Measurements from ENCODE around the gene A1BG. TPM values are rescaled to one million over a fixed set of nuclear protein-coding genes. Genes with fewer than 3 reads are reported as not detected.

A1BG gene
- total and polyA plus RNA-seq, 2 of the 8 experiments (the other 6 are each of a cell fraction or from before 2014, with no cell fraction given) = 20.8 to 69.6 TPM

DNA sequence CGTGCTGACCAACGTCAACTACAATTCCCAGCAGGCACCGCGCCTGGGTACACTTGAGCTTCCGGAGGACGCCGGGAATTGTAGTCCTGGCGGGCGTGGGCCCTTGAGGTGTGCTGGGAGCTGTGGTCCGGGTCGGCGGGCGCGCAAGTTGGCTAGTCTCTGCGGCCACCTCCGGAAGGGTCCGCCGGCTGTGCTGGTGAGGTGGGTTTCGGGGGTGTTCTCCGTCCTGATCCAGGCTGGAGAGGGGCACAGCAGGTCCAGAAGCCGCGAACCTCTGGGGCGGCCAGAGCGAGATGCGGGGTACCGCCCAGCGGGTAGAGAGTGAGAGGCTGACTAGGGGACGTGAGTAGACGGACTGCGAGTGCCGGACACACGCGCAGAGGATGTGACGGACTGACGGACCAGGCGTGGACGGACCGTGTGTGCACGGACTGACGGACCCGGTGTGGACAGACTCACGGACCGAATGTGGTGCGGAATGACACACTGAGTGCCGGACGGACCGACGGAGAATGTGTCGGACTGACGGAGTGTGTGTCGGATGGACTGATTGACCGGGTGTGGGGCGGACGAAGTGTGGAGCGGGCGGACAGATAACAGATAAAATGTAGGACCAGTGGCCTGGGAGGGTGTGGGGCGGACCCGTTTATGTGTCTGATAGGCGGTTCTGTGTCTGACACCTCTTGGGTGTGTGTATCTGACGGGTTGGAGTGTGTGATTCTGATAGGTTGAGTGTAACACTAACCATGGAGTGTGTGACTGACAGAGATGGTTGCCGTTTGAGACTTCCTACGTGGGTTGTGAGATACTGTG lies 26.2 kb downstream of the A1BG start, which contains the start of gene ZSCAN22 (continued):
- TF ChIP-seq TCF12 (IDR thresholded peaks at IDR 0.05; ENCODE audit: low read depth, low read length) (no peak), TAF7 (optimal IDR thresholded peaks at IDR 0.05; ENCODE audit: borderline replicate concordance, low read depth, low read length) (peak; percentile 78), BACH1 (IDR thresholded peaks at IDR 0.05; ENCODE audit: low read length) (peak; percentile 46; the same call in 1 of the 2 replicates), JUN (IDR thresholded peaks at IDR 0.05; ENCODE audit: low read depth, low read length) (no peak), CBX8 (IDR thresholded peaks at IDR 0.05; ENCODE audit: borderline replicate concordance, low read depth, low read length) (no peak), POLR2A (IDR thresholded peaks at IDR 0.05; ENCODE audit: control extremely low read depth in 1 of 2, low read depth in 2 of 2, low read length in 2 of 2) (no peak; a peak in 1 of 3 replicates), TAF1 (IDR thresholded peaks at IDR 0.05; ENCODE audit: low read depth, low read length) (no peak; the same call in 1 of the 2 replicates), NANOG (IDR thresholded peaks at IDR 0.05; ENCODE audit: insufficient read depth, low read depth, low read length, poor library complexity, severe bottlenecking) (peak; percentile 17), RNF2 (IDR thresholded peaks at IDR 0.05; ENCODE audit: borderline replicate concordance, low read depth, low read length, missing control alignments, poor library complexity, severe bottlenecking) (no peak), SAP30 (IDR thresholded peaks at IDR 0.05; ENCODE audit: insufficient read depth, insufficient replicate concordance, low read length) (peak; percentile 96), FOSL1 (IDR thresholded peaks at IDR 0.05; ENCODE audit: insufficient read depth, low read depth, low read length) (no peak), BCL11A (IDR thresholded peaks at IDR 0.05; ENCODE audit: low read depth in 2 of 2, low read length in 2 of 2) (no peak), CHD2 (IDR thresholded peaks at IDR 0.05; ENCODE audit: low read length) (no peak; the same call in none of the 2 replicates), EZH2 (IDR thresholded peaks at IDR 0.05; ENCODE audit: low read depth, low read length, severe bottlenecking) (no peak), SP1 (IDR thresholded peaks at IDR 0.05; ENCODE audit: low read depth, low read length) (no peak)
- TF ChIP-seq, protein P1, sequence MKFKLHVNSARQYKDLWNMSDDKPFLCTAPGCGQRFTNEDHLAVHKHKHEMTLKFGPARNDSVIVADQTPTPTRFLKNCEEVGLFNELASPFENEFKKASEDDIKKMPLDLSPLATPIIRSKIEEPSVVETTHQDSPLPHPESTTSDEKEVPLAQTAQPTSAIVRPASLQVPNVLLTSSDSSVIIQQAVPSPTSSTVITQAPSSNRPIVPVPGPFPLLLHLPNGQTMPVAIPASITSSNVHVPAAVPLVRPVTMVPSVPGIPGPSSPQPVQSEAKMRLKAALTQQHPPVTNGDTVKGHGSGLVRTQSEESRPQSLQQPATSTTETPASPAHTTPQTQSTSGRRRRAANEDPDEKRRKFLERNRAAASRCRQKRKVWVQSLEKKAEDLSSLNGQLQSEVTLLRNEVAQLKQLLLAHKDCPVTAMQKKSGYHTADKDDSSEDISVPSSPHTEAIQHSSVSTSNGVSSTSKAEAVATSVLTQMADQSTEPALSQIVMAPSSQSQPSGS (IDR thresholded peaks at IDR 0.05; ENCODE audit: low read length) = peak; percentile 60; the same call in 1 of the 2 replicates
- TF ChIP-seq, protein P2, sequence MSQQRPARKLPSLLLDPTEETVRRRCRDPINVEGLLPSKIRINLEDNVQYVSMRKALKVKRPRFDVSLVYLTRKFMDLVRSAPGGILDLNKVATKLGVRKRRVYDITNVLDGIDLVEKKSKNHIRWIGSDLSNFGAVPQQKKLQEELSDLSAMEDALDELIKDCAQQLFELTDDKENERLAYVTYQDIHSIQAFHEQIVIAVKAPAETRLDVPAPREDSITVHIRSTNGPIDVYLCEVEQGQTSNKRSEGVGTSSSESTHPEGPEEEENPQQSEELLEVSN (IDR thresholded peaks at IDR 0.05) = no peak
- TF ChIP-seq, protein P3, sequence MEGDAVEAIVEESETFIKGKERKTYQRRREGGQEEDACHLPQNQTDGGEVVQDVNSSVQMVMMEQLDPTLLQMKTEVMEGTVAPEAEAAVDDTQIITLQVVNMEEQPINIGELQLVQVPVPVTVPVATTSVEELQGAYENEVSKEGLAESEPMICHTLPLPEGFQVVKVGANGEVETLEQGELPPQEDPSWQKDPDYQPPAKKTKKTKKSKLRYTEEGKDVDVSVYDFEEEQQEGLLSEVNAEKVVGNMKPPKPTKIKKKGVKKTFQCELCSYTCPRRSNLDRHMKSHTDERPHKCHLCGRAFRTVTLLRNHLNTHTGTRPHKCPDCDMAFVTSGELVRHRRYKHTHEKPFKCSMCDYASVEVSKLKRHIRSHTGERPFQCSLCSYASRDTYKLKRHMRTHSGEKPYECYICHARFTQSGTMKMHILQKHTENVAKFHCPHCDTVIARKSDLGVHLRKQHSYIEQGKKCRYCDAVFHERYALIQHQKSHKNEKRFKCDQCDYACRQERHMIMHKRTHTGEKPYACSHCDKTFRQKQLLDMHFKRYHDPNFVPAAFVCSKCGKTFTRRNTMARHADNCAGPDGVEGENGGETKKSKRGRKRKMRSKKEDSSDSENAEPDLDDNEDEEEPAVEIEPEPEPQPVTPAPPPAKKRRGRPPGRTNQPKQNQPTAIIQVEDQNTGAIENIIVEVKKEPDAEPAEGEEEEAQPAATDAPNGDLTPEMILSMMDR (IDR thresholded peaks at IDR 0.05; ENCODE audit: control extremely low read depth in 1 of 3, insufficient read depth in 1 of 3, low read depth in 1 of 3, low read length in 3 of 3) = no peak
